Calu3 (cell line): ENCODE measurements around the gene KRT77. TPM values are rescaled to one million over a fixed set of nuclear protein-coding genes. Genes with fewer than 3 reads are reported as not detected.

Source experiments
- BruUV-seq: library from RNA; stranded (reverse); fragments of 400-500 nt; replicated peaks from 2 replicates; lab custom pipeline; 2021; lab: Mats Ljungman, UMichigan
- CTCF ChIA-PET: fragments of 300-600 bp; sonication (Branson Sonifier 250); formaldehyde crosslinking; loops from one replicate; lab custom pipeline; 2022; ENCODE audit warnings: antibody characterized with exemption; lab: Charles Lee
- DNase-seq: peaks from one replicate; pipeline ENCODE4 v3.0.0; 2022
- H3K27ac Mint-ChIP-seq: one replicate; pipeline ENCODE4 v1.8.0; 2022; ENCODE audit warnings: mixed read lengths; ENCODE audit not compliant: unreplicated experiment
- H3K27me3 Mint-ChIP-seq: one replicate; pipeline ENCODE4 v1.8.0; 2022; ENCODE audit warnings: mixed read lengths; ENCODE audit not compliant: unreplicated experiment
- H3K36me3 Mint-ChIP-seq: one replicate; pipeline ENCODE4 v1.8.0; 2022; ENCODE audit warnings: mild to moderate bottlenecking, moderate library complexity, mixed read lengths; ENCODE audit not compliant: insufficient read depth, unreplicated experiment
- H3K4me1 Mint-ChIP-seq: one replicate; pipeline ENCODE4 v1.8.0; 2022; ENCODE audit warnings: mild to moderate bottlenecking, low read depth, mixed read lengths; ENCODE audit not compliant: unreplicated experiment
- H3K4me3 Mint-ChIP-seq: one replicate; pipeline ENCODE4 v1.8.0; 2022; ENCODE audit warnings: mild to moderate bottlenecking, low read depth, moderate library complexity, mixed read lengths; ENCODE audit not compliant: unreplicated experiment
- H3K9me3 Mint-ChIP-seq: one replicate; pipeline ENCODE4 v1.8.0; 2022; ENCODE audit warnings: low read depth, mixed read lengths; ENCODE audit not compliant: unreplicated experiment
- intact Hi-C: fragments of 100-400 bp; cut with micrococcal nuclease; formaldehyde crosslinking; loops from one replicate; pipeline ENCODE4 v1.10.0; 2022; ENCODE audit not compliant: unreplicated experiment
- total RNA-seq: library from RNA; stranded (reverse); gene quantifications from 2 replicates; pipeline ENCODE4 v1.2.3, GENCODE V29; 2022
- TF ChIP-seq, protein P1 (sequence below): fragments of 200-600 bp; IDR thresholded peaks from one replicate; pipeline ENCODE4 v1.8.0; 2022; ENCODE audit warnings: antibody characterized with exemption; ENCODE audit not compliant: unreplicated experiment

KRT77 gene
- total RNA-seq, 1 experiment from 2014 or later: not detected

DNA sequence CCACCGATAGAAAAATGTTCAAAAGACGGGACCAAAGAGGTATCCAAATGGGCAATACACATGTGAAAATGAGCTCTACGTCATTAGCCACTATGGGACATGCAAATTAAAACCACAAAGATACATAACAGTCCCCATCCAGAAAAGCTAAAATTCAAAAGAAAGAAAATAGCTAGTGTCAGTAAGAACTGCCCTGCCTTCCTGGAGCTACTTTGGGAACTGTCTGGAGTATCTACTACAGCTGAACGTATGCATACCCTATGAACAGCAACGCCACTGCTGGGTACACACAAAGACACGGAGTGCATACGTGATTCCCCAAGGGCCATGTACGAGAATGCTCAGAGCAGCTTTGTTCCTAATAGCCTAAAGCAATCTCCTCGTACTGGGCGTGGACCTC, 25.8 kb upstream of the KRT77 start:
- peaks cover 86% of the 10 kb centered on the region for H3K27me3 Mint-ChIP-seq

DNA sequence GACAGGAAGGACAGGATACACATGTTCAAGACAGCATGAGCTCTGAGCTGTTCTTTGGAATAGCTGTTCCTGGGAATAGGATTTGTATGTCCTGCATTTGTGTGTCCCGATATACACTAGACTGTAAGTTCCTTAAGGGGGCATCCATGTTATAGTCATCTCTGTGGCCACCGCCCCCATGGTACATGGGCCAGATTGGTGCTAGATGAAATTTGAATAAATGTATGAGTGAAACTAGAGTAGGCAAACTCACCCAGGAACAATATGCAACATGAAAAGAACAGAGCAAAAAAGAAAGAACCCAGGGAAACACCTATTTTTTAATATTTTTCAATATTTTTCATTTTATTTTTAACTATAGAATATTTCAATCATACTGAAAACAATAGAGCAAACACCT, 25.1 kb upstream of the KRT77 start:
- no peak overlapping the region for H3K27ac Mint-ChIP-seq
- H3K4me3 Mint-ChIP-seq: no peak overlapping the region
- TF ChIP-seq, protein P1, sequence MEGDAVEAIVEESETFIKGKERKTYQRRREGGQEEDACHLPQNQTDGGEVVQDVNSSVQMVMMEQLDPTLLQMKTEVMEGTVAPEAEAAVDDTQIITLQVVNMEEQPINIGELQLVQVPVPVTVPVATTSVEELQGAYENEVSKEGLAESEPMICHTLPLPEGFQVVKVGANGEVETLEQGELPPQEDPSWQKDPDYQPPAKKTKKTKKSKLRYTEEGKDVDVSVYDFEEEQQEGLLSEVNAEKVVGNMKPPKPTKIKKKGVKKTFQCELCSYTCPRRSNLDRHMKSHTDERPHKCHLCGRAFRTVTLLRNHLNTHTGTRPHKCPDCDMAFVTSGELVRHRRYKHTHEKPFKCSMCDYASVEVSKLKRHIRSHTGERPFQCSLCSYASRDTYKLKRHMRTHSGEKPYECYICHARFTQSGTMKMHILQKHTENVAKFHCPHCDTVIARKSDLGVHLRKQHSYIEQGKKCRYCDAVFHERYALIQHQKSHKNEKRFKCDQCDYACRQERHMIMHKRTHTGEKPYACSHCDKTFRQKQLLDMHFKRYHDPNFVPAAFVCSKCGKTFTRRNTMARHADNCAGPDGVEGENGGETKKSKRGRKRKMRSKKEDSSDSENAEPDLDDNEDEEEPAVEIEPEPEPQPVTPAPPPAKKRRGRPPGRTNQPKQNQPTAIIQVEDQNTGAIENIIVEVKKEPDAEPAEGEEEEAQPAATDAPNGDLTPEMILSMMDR: no peak
- H3K4me1 Mint-ChIP-seq: no peaks in the 10 kb centered on the region
- BruUV-seq: no TSS peak
- CTCF ChIA-PET: no interaction called here
- intact Hi-C loops: no loop called here
- DNase-seq: no peak
- H3K9me3 Mint-ChIP-seq: peaks cover 4% of the 10 kb centered on the region
- no peaks in the 10 kb centered on the region for H3K36me3 Mint-ChIP-seq
- peaks cover 86% of the 10 kb centered on the region for H3K27me3 Mint-ChIP-seq

More for the DNA sequence above, 25.8 kb upstream of the KRT77 start:
- no peak for DNase-seq
- H3K4me1 Mint-ChIP-seq: no peaks in the 10 kb centered on the region
- H3K27ac Mint-ChIP-seq: no peak overlapping the region
- H3K4me3 Mint-ChIP-seq: no peak overlapping the region
- CTCF ChIA-PET: no interaction called here
- BruUV-seq: no TSS peak
- TF ChIP-seq, protein P1: no peak
- no peaks in the 10 kb centered on the region for H3K36me3 Mint-ChIP-seq
- intact Hi-C loops: no loop called here
- H3K9me3 Mint-ChIP-seq: peaks cover 4% of the 10 kb centered on the region

DNA sequence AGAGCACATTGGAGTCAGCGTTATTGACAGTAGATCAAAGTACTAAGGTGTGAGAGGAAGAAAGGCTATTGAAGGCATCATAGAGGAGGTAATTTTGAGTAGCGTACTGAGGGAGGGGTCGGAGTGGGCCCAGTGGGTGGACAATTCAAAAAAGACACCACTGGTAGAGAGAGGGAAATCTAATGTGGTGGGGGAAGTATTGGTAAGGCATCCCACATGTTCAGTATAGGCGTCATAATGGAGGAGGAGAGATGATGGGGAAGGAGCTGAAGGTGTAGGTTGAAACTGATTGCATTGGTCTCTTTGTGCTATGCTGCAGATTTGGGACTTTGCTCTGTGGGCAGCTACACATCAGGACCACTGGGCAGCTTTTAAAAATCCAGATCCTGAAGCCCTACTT, 23.7 kb upstream of the KRT77 start:
- DNase-seq: no peak
- BruUV-seq: no TSS peak
- intact Hi-C loops: no loop called here
- Mint-ChIP-seq H3K36me3 (no peaks in the 10 kb centered on the region), H3K27ac (no peak overlapping the region), H3K9me3 (peaks cover 4% of the 10 kb centered on the region), H3K4me1 (no peaks in the 10 kb centered on the region), H3K4me3 (no peak overlapping the region), H3K27me3 (peaks cover 86% of the 10 kb centered on the region)
- TF ChIP-seq, protein P1: no peak
- CTCF ChIA-PET: no interaction called here

DNA sequence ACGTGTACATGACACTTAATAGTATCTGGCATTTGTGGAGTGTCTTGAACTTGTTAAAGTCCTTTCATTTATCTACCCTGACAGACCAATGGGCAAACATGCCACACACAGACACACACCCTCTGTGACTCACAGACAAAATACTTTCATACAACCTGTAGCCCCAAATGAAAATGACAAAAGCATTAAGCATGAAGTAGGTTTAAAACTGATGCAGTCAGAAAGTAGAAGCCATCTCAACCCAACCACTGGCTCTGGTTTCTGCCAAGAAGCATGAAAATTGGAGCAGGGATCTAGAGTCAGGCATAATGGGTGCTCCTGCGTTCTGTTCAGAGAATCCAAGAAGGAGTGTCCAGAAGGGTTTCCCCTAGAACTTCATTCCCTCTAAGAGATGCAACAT, 23.1 kb upstream of the KRT77 start:
- BruUV-seq: no TSS peak
- TF ChIP-seq, protein P1: no peak
- Mint-ChIP-seq H3K36me3 (no peaks in the 10 kb centered on the region), H3K9me3 (peaks cover 4% of the 10 kb centered on the region), H3K4me3 (no peak overlapping the region), H3K4me1 (no peaks in the 10 kb centered on the region), H3K27ac (no peak overlapping the region), H3K27me3 (peaks cover 86% of the 10 kb centered on the region)
- CTCF ChIA-PET: no interaction called here
- intact Hi-C loops: no loop called here
- no peak for DNase-seq
